Measurements from ENCODE around the gene ATP1B3.

- TF ChIP-seq CTCF (IDR thresholded peaks at IDR 0.05) = peak; percentile 50 to 94 (median 78)
- peak; percentile 36 to 82 for TF ChIP-seq POLR2A (IDR thresholded peaks at IDR 0.05)
These were observed 1.0 kb upstream of the ATP1B3 start for GRCh38 chr3:141875374-141875892.
